ENCODE results near the gene PRDM8.
A peak's percentile ranks its signal among the peaks of the same experiment; 100 is the strongest.

PRDM8 gene

GRCh38 chr4:80188801-80189458, 8.4 kb upstream of the PRDM8 start:
- Histone ChIP-seq H3K36me3 (ENCODE audit: insufficient read depth, low read length) (no peaks in the 10 kb centered on the region), H3K9ac (ENCODE audit: low read depth, low read length) (no peak overlapping the region), H3K9me3 (ENCODE audit: control insufficient read depth, insufficient read depth, low read length) (no peaks in the 10 kb centered on the region), H3K4me1 (ENCODE audit: insufficient read depth, low read length) (no peaks in the 10 kb centered on the region)

- Histone ChIP-seq H3K36me3 (ENCODE audit: insufficient read depth, low read length) (no peaks in the 10 kb centered on the region), H3K4me1 (ENCODE audit: insufficient read depth, low read length) (no peaks in the 10 kb centered on the region), H3K9ac (ENCODE audit: low read depth, low read length) (no peak overlapping the region), H3K9me3 (ENCODE audit: control insufficient read depth, insufficient read depth, low read length) (no peaks in the 10 kb centered on the region)
These were observed 7.7 kb upstream of the PRDM8 start for GRCh38 chr4:80189581-80189955.

GRCh38 chr4:80189956-80190677, 7.2 kb upstream of the PRDM8 start:
- Histone ChIP-seq H3K9ac (ENCODE audit: low read depth, low read length) (no peak overlapping the region; the same call in 1 of the 2 replicates), H3K36me3 (ENCODE audit: insufficient read depth, low read length) (no peaks in the 10 kb centered on the region), H3K9me3 (ENCODE audit: control insufficient read depth, insufficient read depth, low read length) (no peaks in the 10 kb centered on the region), H3K4me1 (ENCODE audit: insufficient read depth, low read length) (no peaks in the 10 kb centered on the region)

- Histone ChIP-seq H3K9me3 (ENCODE audit: control insufficient read depth, insufficient read depth, low read length) (no peaks in the 10 kb centered on the region), H3K36me3 (ENCODE audit: insufficient read depth, low read length) (no peaks in the 10 kb centered on the region), H3K9ac (ENCODE audit: low read depth, low read length) (no peak overlapping the region), H3K4me1 (ENCODE audit: insufficient read depth, low read length) (no peaks in the 10 kb centered on the region)
These were observed 4.9 kb upstream of the PRDM8 start for GRCh38 chr4:80192252-80192866.

- H3K4me1 ChIP-seq (ENCODE audit: insufficient read depth, low read length), result no peaks in the 10 kb centered on the region
- H3K9me3 ChIP-seq (ENCODE audit: control insufficient read depth, insufficient read depth, low read length), result no peaks in the 10 kb centered on the region
- no peak overlapping the region for H3K9ac ChIP-seq (ENCODE audit: low read depth, low read length)
- no peaks in the 10 kb centered on the region for H3K36me3 ChIP-seq (ENCODE audit: insufficient read depth, low read length)
These were observed 4.4 kb upstream of the PRDM8 start for GRCh38 chr4:80192937-80193336.

GRCh38 chr4:80195441-80196140, 1.7 kb upstream of the PRDM8 start:
- H3K9ac ChIP-seq (ENCODE audit: low read depth, low read length), result no peak overlapping the region
- H3K36me3 ChIP-seq (ENCODE audit: insufficient read depth, low read length), result no peaks in the 10 kb centered on the region
- H3K9me3 ChIP-seq (ENCODE audit: control insufficient read depth, insufficient read depth, low read length), result no peaks in the 10 kb centered on the region
- no peaks in the 10 kb centered on the region for H3K4me1 ChIP-seq (ENCODE audit: insufficient read depth, low read length)

GRCh38 chr4:80196259-80196921, 913 bp upstream of the PRDM8 start:
- Histone ChIP-seq H3K36me3 (ENCODE audit: insufficient read depth, low read length) (no peaks in the 10 kb centered on the region), H3K9ac (ENCODE audit: low read depth, low read length) (no peak overlapping the region), H3K4me1 (ENCODE audit: insufficient read depth, low read length) (no peaks in the 10 kb centered on the region), H3K9me3 (ENCODE audit: control insufficient read depth, insufficient read depth, low read length) (no peaks in the 10 kb centered on the region)

GRCh38 chr4:80197601-80198440, 518 bp downstream of the PRDM8 start:
- no peaks in the 10 kb centered on the region for H3K4me1 ChIP-seq (ENCODE audit: insufficient read depth, low read length)
- no peaks in the 10 kb centered on the region for H3K36me3 ChIP-seq (ENCODE audit: insufficient read depth, low read length)
- no peak overlapping the region for H3K9ac ChIP-seq (ENCODE audit: low read depth, low read length)
- no peaks in the 10 kb centered on the region for H3K9me3 ChIP-seq (ENCODE audit: control insufficient read depth, insufficient read depth, low read length)

- Histone ChIP-seq H3K4me1 (ENCODE audit: insufficient read depth, low read length) (no peaks in the 10 kb centered on the region), H3K9ac (ENCODE audit: low read depth, low read length) (no peak overlapping the region), H3K36me3 (ENCODE audit: insufficient read depth, low read length) (no peaks in the 10 kb centered on the region), H3K9me3 (ENCODE audit: control insufficient read depth, insufficient read depth, low read length) (no peaks in the 10 kb centered on the region)
These were observed 1.1 kb downstream of the PRDM8 start for GRCh38 chr4:80198441-80198837.

- Histone ChIP-seq H3K9me3 (ENCODE audit: control insufficient read depth, insufficient read depth, low read length) (no peaks in the 10 kb centered on the region), H3K36me3 (ENCODE audit: insufficient read depth, low read length) (no peaks in the 10 kb centered on the region), H3K4me1 (ENCODE audit: insufficient read depth, low read length) (no peaks in the 10 kb centered on the region), H3K9ac (ENCODE audit: low read depth, low read length) (no peak overlapping the region)
These were observed 1.8 kb downstream of the PRDM8 start for GRCh38 chr4:80199004-80199560.

GRCh38 chr4:80199947-80200346, 2.6 kb downstream of the PRDM8 start:
- no peaks in the 10 kb centered on the region for H3K4me1 ChIP-seq (ENCODE audit: insufficient read depth, low read length)
- H3K36me3 ChIP-seq (ENCODE audit: insufficient read depth, low read length), result no peaks in the 10 kb centered on the region
- no peak overlapping the region for H3K9ac ChIP-seq (ENCODE audit: low read depth, low read length)
- H3K9me3 ChIP-seq (ENCODE audit: control insufficient read depth, insufficient read depth, low read length), result no peaks in the 10 kb centered on the region

GRCh38 chr4:80201252-80202151, 4.2 kb downstream of the PRDM8 start:
- H3K9ac ChIP-seq (ENCODE audit: low read depth, low read length), result peak overlapping the region; percentile 48; the same call in 1 of the 2 replicates
- no peaks in the 10 kb centered on the region for H3K36me3 ChIP-seq (ENCODE audit: insufficient read depth, low read length)
- H3K4me1 ChIP-seq (ENCODE audit: insufficient read depth, low read length), result no peaks in the 10 kb centered on the region
- peaks cover under 1% of the 10 kb centered on the region; the same call in 1 of the 2 replicates for H3K9me3 ChIP-seq (ENCODE audit: control insufficient read depth, insufficient read depth, low read length)

Measured in ES-I3 (cell line).